ENCODE data around the gene CALM1.

Gene CALM1

GRCh38 chr14:90444077-90444696, 47.4 kb downstream of the CALM1 start:
- DNase-seq = no peak

GRCh38 chr14:90445011-90445410, 48.2 kb downstream of the CALM1 start:
- no peak for DNase-seq

- no peak for DNase-seq
These were observed 49.6 kb downstream of the CALM1 start for GRCh38 chr14:90446405-90446804.

GRCh38 chr14:90447720-90448497, 51.1 kb downstream of the CALM1 start:
- DNase-seq = no peak

GRCh38 chr14:90449411-90449810, 52.6 kb downstream of the CALM1 start:
- no peak for DNase-seq

GRCh38 chr14:90450151-90450550, 53.3 kb downstream of the CALM1 start:
- no peak for DNase-seq

- DNase-seq = no peak
These were observed 53.8 kb downstream of the CALM1 start for GRCh38 chr14:90450667-90451066.

GRCh38 chr14:90451443-90451842, 54.6 kb downstream of the CALM1 start:
- DNase-seq = no peak

GRCh38 chr14:90451961-90452360, 55.1 kb downstream of the CALM1 start:
- no peak for DNase-seq

- no peak for DNase-seq
These were observed 55.5 kb downstream of the CALM1 start for GRCh38 chr14:90452366-90452765.

- DNase-seq = no peak
These were observed 56.6 kb downstream of the CALM1 start for GRCh38 chr14:90453401-90453951.

GRCh38 chr14:90454041-90455000, 57.5 kb downstream of the CALM1 start:
- no peak for DNase-seq

- no peak for DNase-seq
These were observed 58.3 kb downstream of the CALM1 start for GRCh38 chr14:90455100-90455571.

GRCh38 chr14:90456551-90456950, 59.7 kb downstream of the CALM1 start:
- DNase-seq = no peak

GRCh38 chr14:90457186-90457585, 60.4 kb downstream of the CALM1 start:
- DNase-seq = no peak
